ENCODE data around the gene TSC1. TPM values are rescaled to one million over a fixed set of nuclear protein-coding genes. Genes with fewer than 3 reads are reported as not detected.

TSC1 gene
- total and polyA plus RNA-seq, 2 donors, result 12.1 to 65.8 TPM

- H3K4me3 ChIP-seq (ENCODE audit: low read depth, low read length), result no peak overlapping the region
- 84% methylated on average over 13 of the region's 13 CpGs for WGBS
- H3K27ac ChIP-seq (ENCODE audit: low read depth), result no peak overlapping the region
- peaks cover 7% of the 10 kb centered on the region for H3K36me3 ChIP-seq (ENCODE audit: insufficient read depth)
- H3K4me1 ChIP-seq (ENCODE audit: insufficient read depth), result no peaks in the 10 kb centered on the region
- DNase-seq (ENCODE audit: extremely low spot score), result no peak
These were observed 40.6 kb downstream of the TSC1 start for GRCh38 chr9:132903574-132904492.

- peak; percentile 84 for DNase-seq (ENCODE audit: extremely low spot score)
- Histone ChIP-seq H3K36me3 (ENCODE audit: insufficient read depth) (peaks cover 8% of the 10 kb centered on the region), H3K4me1 (ENCODE audit: insufficient read depth) (no peaks in the 10 kb centered on the region), H3K4me3 (ENCODE audit: low read depth, low read length) (no peak overlapping the region), H3K27ac (ENCODE audit: low read depth) (no peak overlapping the region)
- WGBS, result 46% methylated on average over 11 of the region's 11 CpGs
These were observed 42.3 kb downstream of the TSC1 start for GRCh38 chr9:132901858-132902831.

GRCh38 chr9:132898051-132898450 is 46.4 kb downstream of the TSC1 start:
- WGBS, result 82% methylated on average over 7 of the region's 7 CpGs

GRCh38 chr9:132896906-132897305 is 47.5 kb downstream of the TSC1 start:
- Histone ChIP-seq H3K27ac (ENCODE audit: low read depth) (no peak overlapping the region), H3K4me3 (ENCODE audit: low read depth, low read length) (no peak overlapping the region), H3K4me1 (ENCODE audit: insufficient read depth) (no peaks in the 10 kb centered on the region), H3K36me3 (ENCODE audit: insufficient read depth) (peaks cover 13% of the 10 kb centered on the region)
- 57% methylated on average over 6 of the region's 6 CpGs for WGBS
- no peak for DNase-seq (ENCODE audit: extremely low spot score)

More at GRCh38 chr9:132898051-132898450, 46.4 kb downstream of the TSC1 start:
- Histone ChIP-seq H3K4me1 (ENCODE audit: insufficient read depth) (no peaks in the 10 kb centered on the region), H3K27ac (ENCODE audit: low read depth) (no peak overlapping the region), H3K4me3 (ENCODE audit: low read depth, low read length) (no peak overlapping the region), H3K36me3 (ENCODE audit: insufficient read depth) (peaks cover 13% of the 10 kb centered on the region)
- DNase-seq (ENCODE audit: extremely low spot score), result no peak

GRCh38 chr9:132896264-132896663 is 48.2 kb downstream of the TSC1 start:
- WGBS, result 80% methylated on average over 13 of the region's 13 CpGs
- no peak overlapping the region for H3K27ac ChIP-seq (ENCODE audit: low read depth)
- no peak for DNase-seq (ENCODE audit: extremely low spot score)
- H3K4me1 ChIP-seq (ENCODE audit: insufficient read depth), result no peaks in the 10 kb centered on the region
- H3K4me3 ChIP-seq (ENCODE audit: low read depth, low read length), result no peak overlapping the region
- peaks cover 13% of the 10 kb centered on the region for H3K36me3 ChIP-seq (ENCODE audit: insufficient read depth)

- no peaks in the 10 kb centered on the region for H3K4me1 ChIP-seq (ENCODE audit: insufficient read depth)
- no peak overlapping the region for H3K4me3 ChIP-seq (ENCODE audit: low read depth, low read length)
- peak; percentile 25 for DNase-seq (ENCODE audit: extremely low spot score)
- 59% methylated on average over 9 of the region's 9 CpGs for WGBS
- H3K36me3 ChIP-seq (ENCODE audit: insufficient read depth), result peaks cover 7% of the 10 kb centered on the region
- H3K27ac ChIP-seq (ENCODE audit: low read depth), result no peak overlapping the region
These were observed 49.3 kb downstream of the TSC1 start for GRCh38 chr9:132894862-132895835.

GRCh38 chr9:132894346-132894745 is 50.1 kb downstream of the TSC1 start:
- Histone ChIP-seq H3K36me3 (ENCODE audit: insufficient read depth) (peaks cover 7% of the 10 kb centered on the region), H3K4me1 (ENCODE audit: insufficient read depth) (no peaks in the 10 kb centered on the region), H3K4me3 (ENCODE audit: low read depth, low read length) (no peak overlapping the region), H3K27ac (ENCODE audit: low read depth) (no peak overlapping the region)
- WGBS, result 83% methylated on average over 5 of the region's 5 CpGs
- no peak for DNase-seq (ENCODE audit: extremely low spot score)

GRCh38 chr9:132892400-132892799 is 52.0 kb downstream of the TSC1 start:
- WGBS, result 80% methylated on average over 9 of the region's 9 CpGs
- DNase-seq (ENCODE audit: extremely low spot score), result no peak
- H3K36me3 ChIP-seq (ENCODE audit: insufficient read depth), result peaks cover 6% of the 10 kb centered on the region

GRCh38 chr9:132888151-132888550 is 56.3 kb downstream of the TSC1 start:
- WGBS, result 96% methylated on average over 18 of the region's 18 CpGs
- Histone ChIP-seq H3K4me1 (ENCODE audit: insufficient read depth) (no peaks in the 10 kb centered on the region), H3K27ac (ENCODE audit: low read depth) (no peak overlapping the region), H3K4me3 (ENCODE audit: low read depth, low read length) (no peak overlapping the region), H3K36me3 (ENCODE audit: insufficient read depth) (no peaks in the 10 kb centered on the region)
- DNase-seq (ENCODE audit: extremely low spot score), result no peak

More at GRCh38 chr9:132892400-132892799, 52.0 kb downstream of the TSC1 start:
- Histone ChIP-seq H3K27ac (ENCODE audit: low read depth) (no peak overlapping the region), H3K4me3 (ENCODE audit: low read depth, low read length) (no peak overlapping the region), H3K4me1 (ENCODE audit: insufficient read depth) (no peaks in the 10 kb centered on the region)

- Histone ChIP-seq H3K36me3 (ENCODE audit: insufficient read depth) (no peaks in the 10 kb centered on the region), H3K4me3 (ENCODE audit: low read depth, low read length) (no peak overlapping the region), H3K27ac (ENCODE audit: low read depth) (no peak overlapping the region), H3K4me1 (ENCODE audit: insufficient read depth) (no peaks in the 10 kb centered on the region)
- no peak for DNase-seq (ENCODE audit: extremely low spot score)
- WGBS, result 88% methylated on average over 18 of the region's 18 CpGs
These were observed 57.0 kb downstream of the TSC1 start for GRCh38 chr9:132887181-132888120.

- Histone ChIP-seq H3K36me3 (ENCODE audit: insufficient read depth) (no peaks in the 10 kb centered on the region), H3K4me1 (ENCODE audit: insufficient read depth) (no peaks in the 10 kb centered on the region), H3K27ac (ENCODE audit: low read depth) (no peak overlapping the region), H3K4me3 (ENCODE audit: low read depth, low read length) (no peak overlapping the region)
- no peak for DNase-seq (ENCODE audit: extremely low spot score)
- WGBS, result 94% methylated on average over 6 of the region's 6 CpGs
These were observed 58.1 kb downstream of the TSC1 start for GRCh38 chr9:132886334-132886725.

Measured in urinary bladder (tissue), 4 donors.